Bronchial epithelial cell (primary cell): ENCODE results near the gene DMWD. TPM values are rescaled to one million over a fixed set of nuclear protein-coding genes. Genes with fewer than 3 reads are reported as not detected.
A peak's percentile ranks its signal among the peaks of the same experiment; 100 is the strongest.

Source experiments
- DNase-seq: peaks from one replicate; pipeline ENCODE4 v3.0.0-alpha.2; 2010; ENCODE audit warnings: low read depth
- FAIRE-seq: peaks from 2 replicates; lab custom pipeline; 2011; peaks lifted over from hg19 to GRCh38; lab: Jason Lieb, UNC
- H3K27me3 ChIP-seq: 2 replicates; pipeline ENCODE4 v1.5.1; 2011; ENCODE audit warnings: low read length; ENCODE audit not compliant: control insufficient read depth, insufficient read depth
- H3K36me3 ChIP-seq: 2 replicates; pipeline ENCODE4 v1.5.1; 2011; ENCODE audit warnings: low read length; ENCODE audit not compliant: control insufficient read depth, insufficient read depth
- H3K4me3 ChIP-seq: 2 replicates; pipeline ENCODE4 v1.5.1; 2011; ENCODE audit warnings: mild to moderate bottlenecking, low read depth, low read length, control low read depth
- CTCF ChIP-seq: IDR thresholded peaks from 2 replicates; pipeline ENCODE4 v1.5.1; 2011; ENCODE audit warnings: mild to moderate bottlenecking, moderate library complexity, low read length, control low read depth, inconsistent platforms; ENCODE audit not compliant: insufficient read depth, severe bottlenecking
- total RNA-seq: library from RNA; depleted of rRNA; stranded (reverse); fragments of >200 nt; gene quantifications from 2 replicates; pipeline ENCODE4 v1.2.1, GENCODE V29; 2014

Gene DMWD
- total RNA-seq, 1 donor from 2014 or later: 29.0 TPM

- no peak for TF ChIP-seq CTCF
- Histone ChIP-seq H3K4me3 (peak within 1 kb of the TSS; percentile 88), H3K36me3 (no peaks in the 10 kb centered on the region), H3K27me3 (no peaks in the 10 kb centered on the region)
- FAIRE-seq (no peak), DNase-seq (peak; percentile 89)
Observed at GRCh38 chr19:45768984-45769782, 23.5 kb downstream of the DMWD start, which contains the start of gene SIX5. TSS of gene SIX5 (minus strand) at chr19:45769252. CDS start at chr19:45768844, 408 bp downstream.

- no peak for DNase-seq
- TF ChIP-seq CTCF: no peak
- no peak for FAIRE-seq
- H3K36me3 ChIP-seq: no peaks in the 10 kb centered on the region
- peak overlapping the region; percentile 88 for H3K4me3 ChIP-seq
- no peaks in the 10 kb centered on the region for H3K27me3 ChIP-seq
Observed at GRCh38 chr19:45768655-45768983, 24.0 kb downstream of the DMWD start.

- DNase-seq: peak; percentile 40
- no peak for TF ChIP-seq CTCF
- Histone ChIP-seq H3K4me3 (peak overlapping the region; percentile 88), H3K27me3 (no peaks in the 10 kb centered on the region), H3K36me3 (no peaks in the 10 kb centered on the region)
- no peak for FAIRE-seq
Observed at GRCh38 chr19:45767881-45768654, 24.6 kb downstream of the DMWD start.

GRCh38 chr19:45767410-45767880 is 25.2 kb downstream of the DMWD start:
- peak; percentile 62 for DNase-seq
- Histone ChIP-seq H3K27me3 (no peaks in the 10 kb centered on the region), H3K36me3 (no peaks in the 10 kb centered on the region), H3K4me3 (peak overlapping the region; percentile 88)
- no peak for FAIRE-seq
- TF ChIP-seq CTCF: no peak

GRCh38 chr19:45766869-45767346 is 25.7 kb downstream of the DMWD start:
- peak overlapping the region; percentile 88 for H3K4me3 ChIP-seq
- DNase-seq (no peak), FAIRE-seq (no peak)
- no peaks in the 10 kb centered on the region for H3K36me3 ChIP-seq
- no peaks in the 10 kb centered on the region for H3K27me3 ChIP-seq
- TF ChIP-seq CTCF: no peak
